Neuronal stem cell (in vitro differentiated cells): ENCODE data around the gene C1QTNF6.

Experiments used
- DNase-seq: peaks from one replicate; pipeline ENCODE4 v3.0.0-alpha.2; 2013; ENCODE audit warnings: low spot score
- H2AFZ ChIP-seq: one replicate; pipeline ENCODE4 v1.6.1; 2013; ENCODE audit warnings: mild to moderate bottlenecking, low read length, inconsistent platforms
- H2AK5ac ChIP-seq: 2 replicates; pipeline ENCODE4 v1.6.1; 2013; ENCODE audit warnings: low read depth, mild to moderate bottlenecking, inconsistent platforms, low read length, moderate library complexity, mixed read lengths
- H2BK120ac ChIP-seq: 2 replicates; pipeline ENCODE4 v1.6.1; 2013; ENCODE audit warnings: low read depth, mild to moderate bottlenecking, inconsistent platforms, low read length, moderate library complexity, mixed read lengths
- H2BK12ac ChIP-seq: one replicate; pipeline ENCODE4 v1.6.1; 2013; ENCODE audit warnings: low read length, inconsistent platforms
- H2BK15ac ChIP-seq: 2 replicates; pipeline ENCODE4 v1.6.1; 2013; ENCODE audit warnings: mild to moderate bottlenecking, low read length, inconsistent platforms, mixed read lengths
- H2BK5ac ChIP-seq: one replicate; pipeline ENCODE4 v1.6.1; 2013; ENCODE audit warnings: inconsistent platforms, mild to moderate bottlenecking, low read length, moderate library complexity
- H3K14ac ChIP-seq: one replicate; pipeline ENCODE4 v1.6.1; 2013; ENCODE audit warnings: low read length, inconsistent platforms
- H3K18ac ChIP-seq: 2 replicates; pipeline ENCODE4 v1.6.1; 2013; ENCODE audit warnings: low read length, inconsistent platforms
- H3K23ac ChIP-seq: 2 replicates; pipeline ENCODE4 v1.6.1; 2013; ENCODE audit warnings: low read depth, mild to moderate bottlenecking, mixed read lengths, low read length, inconsistent platforms; ENCODE audit not compliant: poor library complexity
- H3K27ac ChIP-seq: replicated peaks from 3 replicates; pipeline ENCODE4 v1.5.1; 2013; ENCODE audit warnings: low read length, inconsistent platforms
- H3K27me3 ChIP-seq, 3 experiments: 2 replicates each; pipeline ENCODE4 v1.6.1; 2013; ENCODE audit warnings: low read length in 3 of 3, mild to moderate bottlenecking in 2 of 3, inconsistent platforms in 1 of 3, low read depth in 1 of 3, mixed read lengths in 1 of 3, moderate library complexity in 1 of 3; ENCODE audit not compliant: control insufficient read depth in 3 of 3, insufficient read depth in 3 of 3
- H3K36me3 ChIP-seq, 2 donors: replicated peaks in 1 of 2; 2 replicates each; pipeline ENCODE4 v1.6.1; 2013; ENCODE audit warnings: low read length in 2 of 2; ENCODE audit not compliant: control insufficient read depth in 2 of 2, insufficient read depth in 2 of 2
- H3K4ac ChIP-seq: 2 replicates; pipeline ENCODE4 v1.6.1; 2013; ENCODE audit warnings: inconsistent platforms, mild to moderate bottlenecking, low read length, moderate library complexity
- H3K4me1 ChIP-seq, 2 donors: 1 replicate in 1 of 2; 2 replicates in 1 of 2; pipeline ENCODE4 v1.6.1; 2013; ENCODE audit warnings: low read length in 2 of 2, low read depth in 1 of 2; ENCODE audit not compliant: control insufficient read depth in 2 of 2, insufficient read depth in 1 of 2
- H3K4me2 ChIP-seq: one replicate; pipeline ENCODE4 v1.6.1; 2013; ENCODE audit warnings: mild to moderate bottlenecking, low read length, inconsistent platforms; ENCODE audit not compliant: insufficient read depth, poor library complexity, severe bottlenecking
- H3K4me3 ChIP-seq, 2 donors: 2 replicates each; pipeline ENCODE4 v1.5.1; 2013; ENCODE audit warnings: low read length in 2 of 2, mild to moderate bottlenecking in 2 of 2, inconsistent platforms in 1 of 2, moderate library complexity in 1 of 2
- H3K79me1 ChIP-seq: one replicate; pipeline ENCODE4 v1.6.1; 2013; ENCODE audit warnings: low read depth, mild to moderate bottlenecking, inconsistent platforms, low read length, moderate library complexity
- H3K9ac ChIP-seq: one replicate; pipeline ENCODE4 v1.6.1; 2013; ENCODE audit warnings: mild to moderate bottlenecking, low read depth, low read length, inconsistent platforms; ENCODE audit not compliant: poor library complexity
- H3K9me3 ChIP-seq, 2 donors: replicated peaks in 1 of 2; 2 replicates each; pipeline versions ENCODE3 to v1.6.1; 2013; ENCODE audit warnings: low read length in 2 of 2, mild to moderate bottlenecking in 2 of 2, inconsistent platforms in 1 of 2, low read depth in 1 of 2, mixed read lengths in 1 of 2, moderate library complexity in 1 of 2; ENCODE audit not compliant: control insufficient read depth in 2 of 2, insufficient read depth in 1 of 2
- H4K8ac ChIP-seq: one replicate; pipeline ENCODE4 v1.6.1; 2013; ENCODE audit warnings: low read depth, mild to moderate bottlenecking, inconsistent platforms, low read length, moderate library complexity
- H4K91ac ChIP-seq: one replicate; pipeline ENCODE4 v1.6.1; 2013; ENCODE audit warnings: low read length, low read depth, mild to moderate bottlenecking, inconsistent platforms; ENCODE audit not compliant: poor library complexity
- WGBS, 2 donors: extraction: QIAGEN DNeasy Blood & Tissue Kit; methylation state at CpG; one replicate each; pipeline ENCODE4 v1.1.7; 2013; ENCODE audit warnings: missing lambda C conversion rate in 2 of 2, mixed read lengths in 1 of 2; ENCODE audit not compliant: insufficient read length in 2 of 2, insufficient replicate concordance in 1 of 2; ENCODE audit errors: extremely low coverage in 2 of 2; 5-methylcytosine and 5-hydroxymethylcytosine counted together

C1QTNF6 gene

DNA sequence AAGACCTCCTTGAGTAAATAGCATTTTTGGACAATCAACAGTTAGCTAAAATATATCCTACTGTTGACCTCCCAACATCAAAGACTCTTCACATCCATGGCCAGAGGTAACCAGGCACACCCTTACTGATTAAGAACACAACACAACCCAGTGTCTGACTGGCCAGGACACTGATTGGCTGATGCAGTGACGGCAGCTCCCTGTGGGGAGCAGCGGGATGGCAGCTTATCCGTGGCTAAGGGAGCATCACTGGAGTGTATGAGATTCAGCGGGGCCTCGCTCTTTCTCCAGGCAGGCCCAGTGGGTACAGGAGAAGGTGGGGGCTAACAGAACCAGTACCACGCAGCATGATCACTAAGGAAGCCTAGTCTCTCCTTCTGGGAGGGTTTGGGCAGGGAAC, 28.0 kb downstream of the C1QTNF6 start:
- Histone ChIP-seq H3K4me1 (peaks cover 0 to 4% of the 10 kb centered on the region in 2 donors), H3K23ac (no peak overlapping the region), H3K27me3 (peaks cover 0 to 23% (median 0%) of the 10 kb centered on the region in 3 experiments), H2BK15ac (no peak overlapping the region), H3K9me3 (peaks cover 0 to 6% of the 10 kb centered on the region in 2 donors), H2AK5ac (no peak overlapping the region), H3K4ac (no peak overlapping the region), H2BK5ac (no peak overlapping the region), H3K4me3 (no peak overlapping the region), H3K79me1 (no peaks in the 10 kb centered on the region), H2AFZ (no peak overlapping the region), H3K4me2 (no peak overlapping the region), H4K91ac (no peak overlapping the region), H3K36me3 (no peaks in the 10 kb centered on the region), H4K8ac (no peak overlapping the region), H3K9ac (no peak overlapping the region), H3K18ac (no peak overlapping the region), H2BK120ac (no peak overlapping the region), H3K14ac (no peak overlapping the region), H3K27ac (no peak overlapping the region), H2BK12ac (no peak overlapping the region)
- no CpG with 5 or more reads among the region's 6 CpGs for WGBS, 2 donors
- no peak for DNase-seq

DNA sequence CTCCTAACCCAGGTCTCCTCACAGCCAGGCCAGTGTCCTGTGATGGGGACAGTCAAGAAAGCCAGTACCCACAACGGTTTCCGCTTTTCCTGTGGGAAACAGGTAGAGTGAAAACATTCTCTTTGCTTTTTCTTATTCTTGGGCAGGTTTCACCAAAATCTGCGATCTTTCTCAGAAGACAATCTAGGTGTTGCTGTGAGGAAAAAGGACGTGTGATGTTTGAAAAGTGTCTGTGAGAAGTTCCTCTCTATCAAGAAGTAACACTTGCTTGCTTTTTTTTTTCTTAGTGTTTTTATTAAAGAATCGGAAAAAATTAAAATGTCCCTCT, 29.1 kb downstream of the C1QTNF6 start:
- no peak overlapping the region for H3K4ac ChIP-seq
- no peak overlapping the region for H2AK5ac ChIP-seq
- no CpG with 5 or more reads among the region's 5 CpGs for WGBS, 2 donors
- peaks cover 0 to 6% of the 10 kb centered on the region in 2 donors for H3K9me3 ChIP-seq
- no peak overlapping the region for H2BK12ac ChIP-seq
- no peak overlapping the region for H2BK15ac ChIP-seq
- no peaks in the 10 kb centered on the region for H3K79me1 ChIP-seq
- no peak overlapping the region for H3K4me3 ChIP-seq
- no peaks in the 10 kb centered on the region for H3K36me3 ChIP-seq
- H4K91ac ChIP-seq = no peak overlapping the region
- no peak overlapping the region for H2BK5ac ChIP-seq
- no peak for DNase-seq
- H4K8ac ChIP-seq = no peak overlapping the region
- no peak overlapping the region for H3K4me2 ChIP-seq
- H3K18ac ChIP-seq = no peak overlapping the region
- no peak overlapping the region for H3K23ac ChIP-seq
- no peak overlapping the region for H2AFZ ChIP-seq
- H3K14ac ChIP-seq = no peak overlapping the region
- H3K9ac ChIP-seq = no peak overlapping the region
- peaks cover 0 to 2% of the 10 kb centered on the region in 2 donors for H3K4me1 ChIP-seq
- H3K27me3 ChIP-seq = peaks cover 0 to 23% (median 0%) of the 10 kb centered on the region in 3 experiments
- no peak overlapping the region for H2BK120ac ChIP-seq
- no peak overlapping the region for H3K27ac ChIP-seq

DNA sequence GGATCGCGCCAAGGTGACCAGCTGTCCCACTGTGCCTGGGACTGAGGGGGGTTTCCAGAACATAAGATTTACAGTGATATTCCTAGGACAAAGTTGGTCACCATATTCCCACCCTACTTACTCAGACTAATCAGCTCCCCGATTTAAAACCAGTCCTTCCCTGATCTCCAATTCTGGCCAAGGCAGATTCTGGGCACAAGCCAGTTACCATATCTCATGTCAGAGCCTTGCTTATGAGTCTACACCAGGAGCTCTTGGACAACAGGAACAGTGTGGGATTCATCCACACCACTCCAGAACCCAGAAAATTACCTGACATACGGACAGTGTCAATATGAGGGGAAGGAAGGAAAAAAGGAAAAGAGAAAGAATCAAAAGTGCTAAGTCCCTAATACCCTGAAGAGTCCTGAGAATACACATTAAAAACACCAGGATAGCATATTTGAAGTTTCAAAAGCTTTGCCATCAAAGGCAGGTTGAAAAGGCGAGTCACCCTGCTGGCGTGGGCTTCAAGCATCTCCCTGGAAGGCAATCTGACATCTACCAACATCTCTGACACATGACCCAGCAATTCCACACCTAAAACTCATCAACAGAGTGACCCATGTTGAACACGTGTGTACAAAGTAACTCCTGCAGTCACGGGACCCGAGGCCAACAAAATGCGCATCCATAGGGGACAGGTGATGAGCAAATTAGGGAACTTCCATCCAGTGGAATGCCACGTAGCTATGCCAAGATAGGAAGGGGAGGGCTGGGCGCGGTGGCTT, 30.3 kb downstream of the C1QTNF6 start:
- Histone ChIP-seq H3K9ac (no peak overlapping the region), H3K4ac (no peak overlapping the region), H4K91ac (no peak overlapping the region), H2BK15ac (no peak overlapping the region), H2AFZ (no peak overlapping the region), H3K79me1 (no peaks in the 10 kb centered on the region), H2BK5ac (no peak overlapping the region), H3K4me2 (no peak overlapping the region), H2BK120ac (no peak overlapping the region), H3K4me1 (peaks cover 0 to 2% of the 10 kb centered on the region in 2 donors), H3K27ac (no peak overlapping the region), H3K4me3 (no peak overlapping the region), H4K8ac (no peak overlapping the region), H3K18ac (no peak overlapping the region), H2AK5ac (no peak overlapping the region), H2BK12ac (no peak overlapping the region), H3K27me3 (peaks cover 0 to 23% (median 0%) of the 10 kb centered on the region in 3 experiments), H3K14ac (no peak overlapping the region), H3K36me3 (no peaks in the 10 kb centered on the region), H3K23ac (no peak overlapping the region), H3K9me3 (peaks cover 0 to 6% of the 10 kb centered on the region in 2 donors)
- DNase-seq = no peak
- WGBS, 2 donors = no CpG with 5 or more reads among the region's 13 CpGs

DNA sequence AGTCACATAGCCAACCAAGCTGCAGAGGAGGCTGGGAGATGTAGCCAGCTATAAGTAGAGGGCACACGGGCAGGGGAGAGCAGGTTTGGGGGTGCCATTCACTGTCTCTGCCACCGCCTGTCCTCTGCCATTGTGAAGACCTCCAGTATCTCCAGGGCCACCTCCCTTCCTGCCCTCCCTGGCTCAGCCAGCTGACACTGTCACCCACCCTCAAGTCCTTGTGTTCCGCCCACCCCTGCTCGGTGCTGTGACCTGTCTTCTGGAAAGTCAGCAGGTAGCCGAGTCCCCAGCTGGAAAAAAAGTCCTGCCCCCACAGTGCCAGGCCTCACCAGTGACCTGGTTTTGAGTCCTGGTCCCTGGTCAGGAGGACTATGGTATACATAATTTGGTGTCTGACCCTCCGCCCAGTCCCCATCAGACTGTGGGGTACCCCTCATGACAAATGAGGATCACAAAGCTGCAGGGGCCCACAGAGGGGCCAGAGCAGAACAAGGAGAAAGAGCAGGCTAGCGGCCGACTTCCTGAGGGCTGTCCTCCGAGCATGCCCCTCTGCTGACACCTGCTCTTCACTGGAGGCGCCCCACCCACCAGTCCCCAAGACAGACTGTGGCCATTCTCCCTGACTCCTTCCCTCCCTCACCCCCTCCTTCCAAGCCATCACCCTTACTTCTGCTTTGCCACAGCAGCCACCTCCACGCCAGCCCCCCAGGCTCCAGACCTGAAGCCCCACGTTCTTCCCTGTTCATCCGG, 31.2 kb downstream of the C1QTNF6 start:
- no CpG with 5 or more reads among the region's 13 CpGs for WGBS, 2 donors
- Histone ChIP-seq H4K8ac (no peak overlapping the region), H2AFZ (no peak overlapping the region), H3K14ac (no peak overlapping the region), H3K27me3 (peaks cover 0 to 23% (median 0%) of the 10 kb centered on the region in 3 experiments), H3K23ac (peak overlapping the region; percentile 19), H2BK15ac (peak overlapping the region; percentile 6), H3K9me3 (peaks cover 0 to 6% of the 10 kb centered on the region in 2 donors), H2AK5ac (no peak overlapping the region), H3K4me2 (no peak overlapping the region), H3K4me3 (no peak overlapping the region), H2BK12ac (no peak overlapping the region), H3K27ac (no peak overlapping the region), H3K79me1 (no peaks in the 10 kb centered on the region), H2BK5ac (no peak overlapping the region), H3K18ac (peak overlapping the region; percentile 33), H3K4me1 (peaks cover 0 to 2% of the 10 kb centered on the region in 2 donors), H3K4ac (no peak overlapping the region), H3K36me3 (no peaks in the 10 kb centered on the region), H2BK120ac (no peak overlapping the region), H4K91ac (no peak overlapping the region), H3K9ac (peak overlapping the region; percentile 6)
- DNase-seq = no peak
